ENCODE results near the gene TRAF1.
"Not testable (repeated sequence)": the region's sequence is repeated elsewhere in the genome, so short reads cannot be mapped to it uniquely, and the experiment has no call there.

The TRAF1 gene, protein sequence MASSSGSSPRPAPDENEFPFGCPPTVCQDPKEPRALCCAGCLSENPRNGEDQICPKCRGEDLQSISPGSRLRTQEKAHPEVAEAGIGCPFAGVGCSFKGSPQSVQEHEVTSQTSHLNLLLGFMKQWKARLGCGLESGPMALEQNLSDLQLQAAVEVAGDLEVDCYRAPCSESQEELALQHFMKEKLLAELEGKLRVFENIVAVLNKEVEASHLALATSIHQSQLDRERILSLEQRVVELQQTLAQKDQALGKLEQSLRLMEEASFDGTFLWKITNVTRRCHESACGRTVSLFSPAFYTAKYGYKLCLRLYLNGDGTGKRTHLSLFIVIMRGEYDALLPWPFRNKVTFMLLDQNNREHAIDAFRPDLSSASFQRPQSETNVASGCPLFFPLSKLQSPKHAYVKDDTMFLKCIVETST

DNA sequence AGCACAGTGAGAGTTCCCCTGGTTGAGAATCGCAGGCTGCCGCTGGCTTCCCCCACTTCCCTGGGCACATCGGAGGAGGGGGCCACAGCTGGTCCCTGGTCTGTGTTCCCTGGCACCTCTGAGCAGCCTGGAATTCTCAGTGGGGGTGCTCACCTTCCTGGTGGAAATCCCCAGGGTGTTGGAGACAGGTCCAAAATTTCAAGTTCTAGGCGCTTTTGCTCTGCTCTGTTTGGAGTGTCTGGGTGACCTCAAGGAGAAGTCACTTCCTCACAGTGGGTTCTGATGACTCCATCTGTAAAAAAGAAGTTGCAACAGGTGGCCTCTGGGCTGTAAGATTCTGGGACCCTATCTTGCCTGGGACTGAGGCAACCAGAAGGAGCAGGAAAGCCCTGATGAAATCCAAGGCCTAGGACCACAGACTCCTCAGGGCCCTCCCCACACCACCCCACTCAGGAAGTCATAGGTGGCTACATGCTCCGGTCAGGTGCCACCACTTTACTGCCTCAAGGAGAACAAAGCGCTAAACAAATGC, at the start of gene TRAF1:
TRAF1 (minus strand) TSS at position 400 of the 532 bp plus-strand sequence. CDS start 721 bp downstream, outside the sequence.
- DNase-seq (ENCODE audit: low spot score): no peak

DNA sequence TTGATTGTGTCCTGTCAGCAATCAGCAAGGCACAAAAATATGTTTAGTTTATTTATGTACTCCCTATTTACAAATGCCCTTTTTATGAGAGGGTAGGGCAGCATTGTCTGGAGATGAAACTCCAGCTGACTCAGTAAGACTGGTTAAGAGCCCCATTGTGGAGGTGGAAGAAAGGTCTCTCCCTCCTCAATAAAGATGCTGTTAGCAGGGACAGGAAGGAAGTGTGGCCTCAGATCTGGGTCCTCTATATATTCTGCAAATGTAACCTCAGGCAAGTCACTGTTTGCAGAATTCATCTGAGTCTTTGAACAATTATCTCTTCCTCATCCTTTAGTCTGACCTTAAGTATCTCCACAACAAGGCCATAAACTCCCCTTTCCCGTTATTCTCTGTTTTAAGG, 48.3 kb upstream of the TRAF1 start:
- no peak for DNase-seq (ENCODE audit: low spot score)

DNA sequence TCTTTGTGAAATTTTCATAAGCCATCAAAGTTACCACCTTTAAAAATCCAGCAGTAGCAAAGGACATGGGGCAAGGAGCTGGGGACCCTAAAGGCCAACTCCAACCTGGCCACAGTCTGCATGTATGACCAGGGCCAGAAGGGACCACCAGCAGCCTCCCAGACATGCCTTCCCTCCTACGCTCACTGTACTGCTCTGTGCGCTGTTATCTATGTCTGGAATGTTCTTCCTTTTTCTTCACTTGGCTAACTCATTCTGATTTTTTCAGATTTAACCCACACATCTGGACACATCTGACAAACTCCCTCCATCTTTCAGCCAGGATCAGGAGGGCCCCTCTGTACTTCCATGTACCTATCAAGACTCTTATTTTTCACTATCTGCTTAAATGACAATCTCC, 47.6 kb upstream of the TRAF1 start:
- DNase-seq (ENCODE audit: low spot score): no peak

DNA sequence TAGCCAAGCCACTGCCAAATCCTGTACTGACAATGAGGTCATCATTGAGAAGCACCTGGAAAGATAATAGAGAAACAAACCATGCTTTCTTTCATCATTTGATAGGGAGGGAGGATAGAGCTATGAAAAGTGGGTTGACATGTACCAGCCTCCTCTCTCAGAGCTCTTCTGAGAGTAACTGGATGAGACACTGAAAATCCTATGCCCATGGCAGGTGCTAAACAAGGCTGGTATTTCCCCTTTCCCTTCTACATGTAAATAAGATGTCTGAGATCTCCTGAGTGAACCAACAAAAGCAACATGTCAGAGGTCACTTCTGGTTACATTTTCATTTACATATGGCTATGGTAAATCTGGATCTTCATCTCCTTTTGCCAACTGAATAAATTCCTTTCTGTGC, 45.3 kb upstream of the TRAF1 start:
- DNase-seq (ENCODE audit: low spot score): no peak

DNA sequence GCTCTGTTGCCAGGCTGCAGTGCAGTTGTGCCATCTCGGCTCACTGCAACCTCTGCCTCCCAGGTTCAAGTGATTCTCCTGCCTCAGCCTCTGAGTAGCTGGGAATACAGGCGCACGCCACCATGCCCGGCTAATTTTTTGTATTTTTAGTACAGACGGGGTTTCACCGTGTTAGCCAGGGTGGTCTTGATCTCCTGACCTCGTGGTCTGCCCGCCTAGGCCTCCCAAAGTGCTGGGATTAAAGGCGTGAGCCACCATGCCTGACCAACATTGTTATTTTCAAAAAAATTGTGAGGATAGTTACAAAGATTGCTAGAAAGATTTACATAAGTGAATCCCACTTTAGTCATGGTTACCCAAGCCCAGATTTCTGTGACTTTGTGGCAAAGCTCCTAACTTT, 44.9 kb upstream of the TRAF1 start:
- not testable (repeated sequence) for DNase-seq (ENCODE audit: low spot score)

DNA sequence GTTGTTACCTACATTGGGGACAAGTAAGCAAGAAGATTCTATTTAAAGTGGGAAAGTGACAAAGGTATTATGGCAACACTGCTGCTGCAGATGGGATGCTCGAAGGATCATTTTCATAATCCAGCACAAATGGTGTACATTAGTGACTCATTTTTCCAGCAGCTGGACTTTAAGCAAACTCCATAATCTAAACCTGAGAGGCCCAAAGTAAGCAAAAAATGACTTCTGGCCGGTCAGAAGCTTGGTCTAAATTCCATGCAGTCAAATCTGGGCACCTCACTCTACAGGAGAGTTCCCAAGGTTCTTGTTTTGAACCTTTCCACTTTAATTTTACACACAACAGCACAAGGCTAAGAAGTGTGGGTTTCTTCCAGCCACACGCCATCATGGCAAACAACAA, 43.6 kb upstream of the TRAF1 start:
- no peak for DNase-seq (ENCODE audit: low spot score)

DNA sequence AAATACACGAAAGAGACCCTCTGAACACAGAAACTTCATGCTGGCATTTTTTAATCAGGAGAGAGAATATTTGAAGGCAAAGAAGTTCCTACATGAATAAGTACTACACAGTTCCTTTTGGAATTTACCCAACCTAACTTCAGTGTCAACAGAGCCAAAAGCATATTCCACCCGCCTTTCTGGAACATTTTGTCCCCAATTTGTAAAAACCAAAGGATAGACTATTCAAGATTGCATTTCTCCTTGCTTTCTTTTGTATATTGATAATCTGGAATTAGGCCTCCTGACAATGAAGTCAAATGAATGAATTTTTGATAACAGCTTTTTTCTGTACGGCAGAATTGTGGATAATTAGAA, 39.4 kb upstream of the TRAF1 start:
- DNase-seq (ENCODE audit: low spot score): no peak

DNA sequence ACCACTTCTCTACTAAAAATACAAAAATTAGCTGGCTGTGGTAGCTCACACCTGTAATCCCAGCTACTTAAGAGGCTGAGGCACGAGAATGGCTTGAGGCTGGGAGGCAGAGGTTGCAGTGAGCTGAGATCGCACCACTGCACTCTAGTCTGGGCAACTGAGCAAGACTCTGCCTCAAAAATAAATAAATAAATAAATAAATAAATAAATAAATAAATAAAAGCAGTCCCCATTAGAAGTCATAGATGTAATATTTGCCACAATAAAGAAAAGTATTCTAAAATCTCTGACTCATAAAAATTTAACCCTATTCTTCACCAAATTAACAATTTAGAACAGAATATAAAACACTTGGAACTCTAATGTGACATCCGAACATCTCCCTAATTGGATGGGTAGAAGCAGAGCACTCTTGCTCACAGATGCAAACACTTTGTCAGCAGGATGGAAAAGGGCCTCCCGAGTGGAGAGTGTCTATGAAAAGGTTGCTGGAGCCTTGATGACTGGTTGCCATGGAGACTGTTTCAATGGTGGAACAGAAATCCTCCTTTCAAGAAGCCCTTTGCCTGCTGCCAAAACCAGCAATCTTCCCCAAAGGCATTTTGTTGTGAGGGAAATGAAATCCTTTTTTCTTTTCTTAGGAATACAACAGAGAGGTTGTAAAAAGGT, 38.9 kb upstream of the TRAF1 start:
- no peak for DNase-seq (ENCODE audit: low spot score)

DNA sequence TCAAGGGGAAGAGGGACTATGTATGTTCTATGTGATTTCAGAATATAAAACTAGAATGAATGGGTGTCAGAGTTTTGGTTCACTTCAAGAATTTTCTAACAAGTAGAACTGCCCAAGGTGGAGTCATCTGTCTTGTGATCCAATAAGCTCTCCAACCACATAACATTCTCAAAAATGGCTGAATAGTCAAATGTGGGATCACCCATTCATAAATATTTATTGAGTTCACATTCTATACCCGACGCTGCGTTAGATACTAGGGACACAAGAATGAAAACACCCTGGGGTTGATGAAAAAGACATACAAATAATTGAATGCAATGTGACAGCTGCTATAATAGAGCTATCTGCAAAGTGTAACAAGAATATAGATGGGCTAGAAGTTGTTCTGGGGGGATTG, 35.3 kb upstream of the TRAF1 start:
- DNase-seq (ENCODE audit: low spot score): no peak

DNA sequence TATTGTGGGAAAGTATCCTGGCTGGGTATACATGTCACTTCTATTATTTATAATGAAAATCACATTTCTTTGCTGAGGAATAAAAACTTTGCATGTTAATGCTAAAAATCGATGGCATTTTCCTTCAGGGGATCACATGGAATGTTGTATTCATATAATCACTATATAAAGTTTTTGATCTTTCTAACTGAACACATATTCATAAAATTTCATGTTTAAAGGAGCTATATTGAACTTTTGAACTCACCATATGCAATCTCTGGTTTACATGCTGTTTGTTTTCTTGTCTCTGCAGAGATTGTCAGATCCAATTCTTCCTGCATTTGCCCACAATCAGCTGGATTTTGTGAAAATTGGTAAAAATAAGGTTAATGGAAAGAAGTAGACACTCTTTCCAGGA, 33.4 kb upstream of the TRAF1 start:
- DNase-seq (ENCODE audit: low spot score): no peak

DNA sequence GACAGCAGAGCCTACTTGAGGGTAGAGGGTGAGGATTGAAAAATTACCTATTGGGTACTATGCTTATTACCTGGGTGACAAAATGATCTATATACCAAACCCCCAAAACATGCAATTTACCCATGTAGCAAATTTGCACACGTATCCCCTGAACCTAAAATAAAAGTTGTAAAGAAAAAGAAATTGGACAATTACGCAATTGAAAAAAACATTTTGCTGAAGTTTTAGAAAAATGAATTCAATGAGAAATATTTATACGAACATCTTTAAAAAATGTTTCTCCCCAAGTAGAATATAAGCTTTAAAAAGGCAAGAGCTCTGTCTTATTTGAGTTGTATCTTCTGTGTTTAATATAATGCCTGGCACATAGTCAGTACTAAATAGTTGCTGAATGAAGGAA, 30.3 kb upstream of the TRAF1 start:
- no peak for DNase-seq (ENCODE audit: low spot score)

DNA sequence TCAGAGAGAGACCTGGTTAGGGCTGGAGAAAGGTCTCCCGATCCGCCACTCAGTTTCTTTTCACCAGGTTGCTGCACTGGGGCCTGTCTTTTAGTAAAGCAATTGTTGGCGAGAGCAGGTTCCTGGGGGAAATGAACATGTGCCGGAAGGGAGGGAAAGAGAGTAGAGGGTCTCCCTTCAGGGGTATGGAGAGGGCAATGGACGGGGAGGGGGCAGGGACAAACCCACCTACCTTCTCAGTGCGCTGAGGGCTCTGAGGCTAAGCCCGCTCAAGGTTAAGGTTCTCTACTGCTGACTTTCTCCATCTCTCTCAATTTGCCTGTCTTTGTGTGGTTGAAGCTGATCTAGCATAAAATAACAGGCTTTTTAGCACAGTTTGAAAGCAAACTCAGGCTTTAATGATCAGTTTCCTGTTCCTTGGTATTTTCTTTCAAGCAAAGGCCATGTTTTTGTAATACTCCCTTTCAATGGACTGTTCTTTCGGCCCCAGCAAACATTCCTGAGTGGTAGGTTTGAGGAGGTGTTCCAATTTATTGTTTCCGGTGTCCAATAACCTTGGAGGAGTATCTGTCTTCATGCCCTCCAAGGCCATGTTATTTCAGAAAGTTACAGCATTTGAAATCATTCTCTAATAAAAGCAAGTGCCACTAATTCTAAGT, 25.5 kb upstream of the TRAF1 start:
- no peak for DNase-seq (ENCODE audit: low spot score)

DNA sequence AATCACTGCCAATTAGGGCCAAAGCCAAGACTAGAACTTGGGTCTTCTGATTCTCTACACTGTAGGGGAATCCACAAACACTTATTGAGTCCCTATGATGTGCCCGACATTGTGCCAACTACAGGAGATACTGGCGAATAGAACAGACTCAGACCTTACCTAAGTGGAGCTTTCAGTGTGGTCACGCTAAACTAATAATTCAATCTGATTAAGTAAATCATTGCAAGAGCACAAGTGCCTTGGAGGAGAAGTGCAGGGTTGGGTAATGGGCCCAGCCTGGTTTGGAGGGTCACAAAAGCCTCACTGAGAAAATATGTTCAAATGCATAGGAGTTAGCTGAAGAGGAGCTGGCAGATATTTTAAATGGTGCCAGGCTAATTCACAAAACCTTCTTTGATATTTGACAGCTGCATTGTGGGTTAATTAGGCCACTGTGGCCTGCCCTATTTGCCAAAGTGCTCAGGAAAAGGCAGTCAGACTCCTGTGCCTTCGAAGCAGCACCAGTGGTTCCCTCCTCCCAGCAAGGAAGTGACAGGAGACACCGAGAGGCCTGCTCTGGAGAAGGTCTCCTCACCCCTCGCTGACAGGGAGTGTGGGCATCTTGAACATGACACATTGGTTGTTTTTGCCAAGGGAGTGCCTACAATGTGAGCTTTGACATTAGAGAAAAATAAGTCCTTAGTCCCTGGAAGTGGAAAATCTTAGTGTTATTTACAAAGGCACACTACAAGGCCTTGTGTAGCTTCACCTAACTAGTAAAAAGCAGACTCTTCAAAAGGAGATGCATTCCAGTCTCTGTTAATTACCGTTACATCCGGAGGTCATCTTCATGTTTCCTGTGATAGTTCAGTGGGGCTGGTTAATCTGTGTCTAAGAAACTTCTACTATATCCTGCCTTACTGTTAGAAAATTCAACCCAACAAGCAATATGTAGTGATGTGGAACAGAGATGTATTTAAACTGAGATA, 24.1 kb upstream of the TRAF1 start:
- DNase-seq (ENCODE audit: low spot score): no peak

DNA sequence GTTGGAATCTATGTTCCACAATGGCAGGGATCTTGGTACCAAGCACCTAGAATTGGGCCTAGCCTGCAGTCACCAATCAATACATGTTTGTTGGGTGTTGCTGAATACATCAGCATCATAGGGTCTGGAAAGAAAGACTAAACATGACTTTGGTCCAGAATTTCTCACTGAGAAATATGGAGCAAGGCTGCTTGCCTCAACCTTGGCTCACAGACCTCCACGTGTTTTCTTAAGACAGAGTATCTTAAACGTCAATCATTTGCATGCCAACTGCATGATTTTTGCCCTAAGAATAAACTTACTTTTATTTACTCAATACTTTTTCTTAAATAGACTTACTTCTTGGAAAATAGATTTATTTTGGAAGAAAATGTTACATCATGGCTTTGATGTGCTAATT, 22.7 kb upstream of the TRAF1 start:
- DNase-seq (ENCODE audit: low spot score): no peak

DNA sequence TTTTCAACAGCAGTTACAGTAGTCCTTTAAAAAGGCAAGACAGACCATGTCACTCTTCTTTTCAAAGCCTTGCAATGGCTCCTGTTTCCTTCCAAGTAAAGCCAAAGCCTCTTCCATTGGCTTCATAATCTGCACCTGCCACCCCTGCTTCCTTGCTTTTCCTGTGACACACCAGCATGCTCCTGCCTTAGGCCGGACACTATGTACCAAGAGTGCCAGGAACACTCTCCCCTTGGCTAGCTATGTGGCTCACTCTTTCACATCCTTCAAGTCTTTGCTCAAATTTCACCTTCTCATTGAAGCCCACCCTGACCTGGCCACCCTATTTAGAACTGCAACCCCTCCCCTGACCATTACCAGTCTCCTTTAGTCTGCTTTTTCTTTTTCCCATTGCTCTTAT, 22.2 kb upstream of the TRAF1 start:
- no peak for DNase-seq (ENCODE audit: low spot score)

DNA sequence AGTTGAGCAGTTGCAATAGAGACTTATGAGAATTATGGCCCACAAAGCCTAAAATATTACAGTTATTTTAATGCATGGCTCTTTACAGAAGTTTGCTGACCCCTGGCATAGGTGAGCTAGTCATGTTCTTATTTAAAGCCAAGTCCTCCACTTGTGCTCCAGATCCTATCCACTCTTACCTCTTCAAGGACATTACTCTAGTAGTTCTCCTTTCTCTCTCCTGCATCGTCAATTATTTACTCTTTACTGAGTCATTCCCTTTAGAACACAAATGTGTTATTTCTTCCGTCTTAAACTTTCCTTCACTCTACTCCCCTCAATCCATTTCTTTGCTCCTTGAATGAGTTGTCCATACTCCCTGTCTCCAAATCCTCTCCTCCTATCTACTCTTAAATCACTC, 20.6 kb upstream of the TRAF1 start:
- no peak for DNase-seq (ENCODE audit: low spot score)

DNA sequence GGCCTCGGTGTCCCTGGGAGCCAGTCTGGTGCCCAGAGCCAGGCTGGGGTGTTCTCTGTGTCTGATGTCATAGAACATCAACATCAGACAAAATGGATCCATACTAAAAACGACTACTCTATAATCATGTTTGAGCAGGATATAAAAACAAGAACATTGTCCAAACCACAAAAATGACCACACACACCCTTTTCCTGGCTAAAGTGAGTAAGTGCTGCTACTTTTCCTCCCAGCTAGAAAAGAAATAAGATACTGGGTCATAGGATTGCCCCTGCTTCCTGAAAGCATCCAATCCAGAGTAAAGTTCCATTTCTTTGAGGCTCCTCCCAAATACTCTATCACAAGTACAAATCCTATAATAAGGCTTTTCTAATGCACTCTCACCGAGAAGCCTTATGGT, 19.7 kb upstream of the TRAF1 start:
- peak; percentile 49 for DNase-seq (ENCODE audit: low spot score)

DNA sequence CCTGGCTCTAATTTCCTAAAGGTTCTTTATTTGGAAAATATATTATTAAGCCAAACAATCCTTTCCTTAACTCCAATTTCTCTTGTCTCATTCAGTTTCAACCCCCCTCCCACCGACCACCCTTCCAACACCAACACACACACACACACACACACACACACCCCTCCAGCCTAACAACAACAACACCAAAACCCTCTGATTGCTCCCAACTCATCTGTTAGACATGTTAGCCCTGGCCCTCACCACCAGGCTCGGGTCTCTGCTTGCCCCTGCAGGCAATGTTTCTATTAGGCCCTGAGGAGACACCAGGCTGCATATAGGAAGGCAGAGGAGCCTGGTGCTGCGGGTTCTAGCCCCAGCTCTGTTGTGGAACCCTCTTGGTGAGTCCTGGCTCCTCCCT, 18.4 kb upstream of the TRAF1 start:
- DNase-seq (ENCODE audit: low spot score): no peak

DNA sequence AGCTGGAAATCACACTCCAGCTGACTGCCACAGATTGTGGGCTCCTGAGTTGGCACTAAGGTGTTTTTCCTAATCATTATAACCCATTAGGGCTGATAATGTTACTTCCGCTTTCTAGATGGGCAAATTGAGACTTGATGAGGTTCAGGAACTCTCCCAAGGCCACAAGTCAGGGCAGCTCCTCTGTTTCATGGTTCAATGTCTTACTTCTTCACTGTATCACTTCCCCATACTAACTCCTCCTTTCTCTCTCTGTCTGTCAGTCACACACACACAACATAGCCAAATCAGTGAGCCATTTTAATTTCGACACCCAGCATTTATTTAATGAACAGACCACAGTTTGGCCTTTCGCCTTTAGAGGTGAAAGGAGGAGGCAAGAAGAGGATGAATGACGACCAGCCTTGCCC, 17.8 kb upstream of the TRAF1 start:
- no peak for DNase-seq (ENCODE audit: low spot score)

DNA sequence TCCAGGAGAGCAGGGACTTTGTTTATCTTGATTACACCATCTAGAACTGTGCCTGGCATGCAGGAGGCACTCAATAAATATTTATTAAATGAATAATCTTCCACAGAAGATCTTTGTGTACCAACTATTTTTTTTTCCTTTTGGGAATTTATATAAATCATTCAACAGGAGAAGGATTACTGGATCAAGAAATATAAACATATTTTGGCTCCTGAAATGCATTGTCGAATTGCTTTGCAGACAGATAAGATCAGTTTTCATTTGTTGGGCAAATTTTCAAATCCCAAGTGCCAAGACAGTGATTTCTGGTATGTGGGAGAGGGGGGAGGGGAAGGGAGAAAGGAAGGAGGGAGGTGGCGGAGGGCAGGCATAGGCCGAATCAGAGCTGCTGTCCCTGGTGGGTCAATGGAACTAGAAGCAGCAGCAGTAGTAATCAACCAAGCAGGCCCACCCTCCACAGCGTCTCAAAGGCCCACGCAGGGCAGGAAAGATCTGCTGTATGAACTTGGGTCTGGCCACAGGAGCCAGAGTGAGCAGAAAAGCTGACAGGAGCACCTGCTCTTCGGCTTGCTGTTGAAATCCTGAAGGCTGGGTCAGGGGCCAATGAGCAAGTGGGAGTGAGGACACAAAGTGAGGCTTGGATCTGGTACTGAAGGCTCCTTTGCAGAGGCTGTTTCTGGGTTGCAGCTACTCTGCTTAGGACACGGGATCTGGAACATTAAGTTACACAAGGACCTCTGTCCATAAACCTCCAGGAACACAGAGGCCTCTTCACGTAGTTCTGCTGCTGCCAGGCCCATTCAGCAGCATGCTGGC, 15.8 kb upstream of the TRAF1 start:
- no peak for DNase-seq (ENCODE audit: low spot score)

All from AG20443 (cell line).